DOHH2 (cell line): ENCODE measurements around the gene SRGAP3.

Source experiments
- EZH2phosphoT487 ChIP-seq: fragments of 200-600 bp; sonication (generic); IDR thresholded peaks from 2 replicates; pipeline ENCODE4 v1.6.1; 2017; ENCODE audit warnings: borderline replicate concordance, mild to moderate bottlenecking, antibody characterized with exemption, low read length, moderate library complexity, mixed read lengths
- TF ChIP-seq, protein P1 (sequence below): fragments of 200-600 bp; sonication (generic); IDR thresholded peaks from one replicate; pipeline ENCODE4 v1.5.1; 2014; ENCODE audit warnings: antibody characterized with exemption, mild to moderate bottlenecking, low read depth, low read length; ENCODE audit not compliant: poor library complexity, severe bottlenecking

DNA sequence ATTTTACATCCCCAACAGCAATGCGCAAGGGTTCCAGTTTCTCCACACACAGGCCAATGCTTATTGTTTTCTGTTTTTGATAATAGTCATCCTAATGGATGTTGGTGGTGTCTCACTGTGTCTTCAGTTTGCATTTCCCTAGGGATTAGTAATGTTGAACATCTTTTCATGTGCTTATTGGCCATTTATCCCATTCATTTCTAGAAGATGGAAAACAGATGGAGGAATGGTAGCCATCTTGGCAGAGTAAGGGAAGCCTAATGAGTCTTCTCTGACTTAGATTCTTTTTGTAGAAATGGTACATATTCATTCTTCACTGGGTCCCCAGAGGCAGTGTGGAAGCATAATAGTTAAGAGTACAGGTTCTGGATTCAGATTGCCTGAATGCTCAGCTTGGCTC lies 46.8 kb upstream of the SRGAP3 start:
- TF ChIP-seq, protein P1, sequence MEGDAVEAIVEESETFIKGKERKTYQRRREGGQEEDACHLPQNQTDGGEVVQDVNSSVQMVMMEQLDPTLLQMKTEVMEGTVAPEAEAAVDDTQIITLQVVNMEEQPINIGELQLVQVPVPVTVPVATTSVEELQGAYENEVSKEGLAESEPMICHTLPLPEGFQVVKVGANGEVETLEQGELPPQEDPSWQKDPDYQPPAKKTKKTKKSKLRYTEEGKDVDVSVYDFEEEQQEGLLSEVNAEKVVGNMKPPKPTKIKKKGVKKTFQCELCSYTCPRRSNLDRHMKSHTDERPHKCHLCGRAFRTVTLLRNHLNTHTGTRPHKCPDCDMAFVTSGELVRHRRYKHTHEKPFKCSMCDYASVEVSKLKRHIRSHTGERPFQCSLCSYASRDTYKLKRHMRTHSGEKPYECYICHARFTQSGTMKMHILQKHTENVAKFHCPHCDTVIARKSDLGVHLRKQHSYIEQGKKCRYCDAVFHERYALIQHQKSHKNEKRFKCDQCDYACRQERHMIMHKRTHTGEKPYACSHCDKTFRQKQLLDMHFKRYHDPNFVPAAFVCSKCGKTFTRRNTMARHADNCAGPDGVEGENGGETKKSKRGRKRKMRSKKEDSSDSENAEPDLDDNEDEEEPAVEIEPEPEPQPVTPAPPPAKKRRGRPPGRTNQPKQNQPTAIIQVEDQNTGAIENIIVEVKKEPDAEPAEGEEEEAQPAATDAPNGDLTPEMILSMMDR: no peak
- TF ChIP-seq EZH2phosphoT487: no peak
